GM15510 (cell line): ENCODE measurements around the gene ST3GAL3.

Experiments used
- POLR2A ChIP-seq: IDR thresholded peaks from 3 replicates; pipeline ENCODE4 v1.6.1; 2011; ENCODE audit warnings: borderline replicate concordance; ENCODE audit not compliant: insufficient read length; ENCODE audit errors: extremely low read depth

Gene ST3GAL3

GRCh38 chr1:43936431-43937151 is 229.3 kb downstream of the ST3GAL3 start:
- TF ChIP-seq POLR2A = no peak

DNA sequence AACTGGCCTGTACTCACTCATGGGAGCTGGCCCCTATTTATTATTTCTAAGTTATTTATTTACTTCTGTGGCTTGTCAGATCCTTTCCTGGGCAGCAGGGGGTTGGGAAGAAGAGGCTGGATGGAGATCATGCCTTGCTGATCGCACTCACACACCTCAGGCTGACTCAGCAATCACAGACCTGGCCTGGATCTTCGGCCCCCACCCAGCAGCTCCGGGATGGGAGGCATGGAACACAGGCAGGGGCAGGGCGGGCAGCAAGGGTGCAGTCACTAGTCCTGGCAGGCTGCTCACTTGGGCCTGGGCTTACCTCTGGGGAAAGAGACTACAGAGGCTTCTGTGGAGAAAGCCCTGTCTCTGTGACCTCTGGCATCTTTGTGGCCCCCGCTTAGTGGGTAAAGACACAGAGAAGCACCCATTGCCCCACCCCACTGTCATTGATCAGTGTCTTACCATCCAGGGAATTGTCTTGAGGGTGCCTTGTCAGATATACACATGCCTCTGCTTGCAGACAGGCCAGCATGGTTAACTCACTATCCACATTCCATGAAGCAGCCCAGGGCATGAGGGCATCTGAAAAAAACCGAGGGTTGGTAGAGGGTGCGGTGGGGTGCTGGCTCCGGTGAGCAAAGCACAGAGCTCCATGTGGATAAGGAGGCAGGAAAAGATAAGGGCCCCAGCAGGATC is 230.0 kb downstream of the ST3GAL3 start:
- TF ChIP-seq POLR2A = no peak

GRCh38 chr1:43938383-43938782 is 231.0 kb downstream of the ST3GAL3 start:
- no peak for TF ChIP-seq POLR2A

GRCh38 chr1:43938892-43939587 is 231.7 kb downstream of the ST3GAL3 start:
- TF ChIP-seq POLR2A = no peak

GRCh38 chr1:43942411-43942810 is 235.1 kb downstream of the ST3GAL3 start:
- no peak for TF ChIP-seq POLR2A

GRCh38 chr1:43944860-43945259 is 237.5 kb downstream of the ST3GAL3 start:
- no peak for TF ChIP-seq POLR2A

DNA sequence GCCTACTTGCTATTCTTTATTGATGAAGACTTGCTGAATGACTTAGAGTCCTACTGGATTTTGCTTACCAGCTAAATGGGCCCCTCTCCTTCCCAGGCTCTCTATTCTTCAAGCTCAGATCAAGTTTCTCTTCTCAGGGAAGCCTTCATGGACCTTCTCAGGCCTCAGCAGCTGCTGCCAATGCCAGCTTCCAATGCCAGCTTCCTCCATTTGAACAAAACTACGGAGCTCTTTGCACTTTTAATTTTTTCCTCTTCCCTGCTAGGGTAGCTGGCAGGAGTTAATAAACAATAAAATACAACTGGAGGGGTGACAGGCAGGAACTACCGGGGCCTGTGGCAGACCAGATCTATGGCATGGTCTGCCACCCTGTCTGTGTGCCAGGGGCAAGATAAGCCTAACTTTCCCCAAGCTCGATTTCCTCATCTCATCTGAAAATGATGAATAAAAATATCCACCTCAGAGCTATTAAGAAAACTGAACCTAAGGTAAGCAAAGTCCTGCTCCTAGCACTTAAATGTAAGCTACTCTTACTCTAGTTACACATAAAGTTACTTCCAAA is 238.4 kb downstream of the ST3GAL3 start:
- TF ChIP-seq POLR2A = no peak

GRCh38 chr1:43946236-43947060 is 239.1 kb downstream of the ST3GAL3 start, which contains the start of gene IPO13:
Gene IPO13, plus strand, starts transcription at chr1:43946950. Its CDS starts 651 bp downstream, at chr1:43947601.
- peak; percentile 92 for TF ChIP-seq POLR2A

- no peak for TF ChIP-seq POLR2A
Measured at GRCh38 chr1:43947061-43947873, 239.9 kb downstream of the ST3GAL3 start.

DNA sequence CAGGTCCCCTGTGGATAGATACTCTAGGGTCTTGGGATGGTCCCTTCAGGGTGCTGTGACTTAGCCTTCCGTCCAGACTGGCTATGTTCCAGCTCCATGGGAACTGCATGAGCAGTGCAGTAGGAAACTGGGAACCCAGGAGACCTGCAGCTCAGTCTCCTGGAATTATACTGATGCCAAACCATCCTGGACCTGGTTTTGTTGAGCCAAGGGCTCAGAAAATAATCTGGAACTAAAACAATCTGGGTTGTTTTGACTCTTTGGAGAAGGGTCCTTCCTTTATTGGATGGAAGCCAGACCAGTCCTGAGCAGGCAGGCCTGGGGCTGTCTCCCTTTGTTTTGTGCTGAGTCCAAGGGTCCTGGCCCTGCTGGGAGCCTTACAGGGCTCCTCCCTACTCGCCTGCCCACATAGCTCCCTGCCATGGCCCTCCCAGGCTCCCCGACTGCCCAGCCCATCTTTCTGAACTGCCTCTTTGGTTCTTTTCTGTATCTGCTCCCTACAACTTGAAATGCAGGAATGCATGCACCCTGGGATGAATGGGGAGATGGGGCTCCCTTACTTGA is 240.6 kb downstream of the ST3GAL3 start:
- no peak for TF ChIP-seq POLR2A

GRCh38 chr1:43949678-43950077 is 242.3 kb downstream of the ST3GAL3 start:
- no peak for TF ChIP-seq POLR2A

GRCh38 chr1:43951021-43951985 is 244.0 kb downstream of the ST3GAL3 start:
- TF ChIP-seq POLR2A = no peak
